Liver (tissue), 3 donors: ENCODE measurements around the gene ASPSCR1.

Experiments
- CTCF ChIP-seq: fragments of 150-350 bp; IDR thresholded peaks from 2 replicates; pipeline ENCODE4 v1.5.1; 2017; ENCODE audit warnings: improper control_type of control experiment, low read depth, low read length; ENCODE audit not compliant: missing input control
- JUND ChIP-seq, 2 donors: IDR thresholded peaks; 2 replicates each; pipeline ENCODE4 v1.6.1; 2016; ENCODE audit warnings: antibody characterized with exemption in 2 of 2
- MAX ChIP-seq: IDR thresholded peaks from 2 replicates; pipeline ENCODE4 v1.6.1; 2016; ENCODE audit warnings: antibody characterized with exemption
- YY1 ChIP-seq: IDR thresholded peaks from 2 replicates; pipeline ENCODE4 v1.6.1; 2016; ENCODE audit warnings: antibody characterized with exemption, mild to moderate bottlenecking
- ZBTB33 ChIP-seq: IDR thresholded peaks from 2 replicates; pipeline ENCODE4 v1.6.1; 2016; ENCODE audit warnings: antibody characterized with exemption
- donor health status: healthy.
- donor health status: healthy.

GRCh38 chr17:81983639-81984373, 6.4 kb downstream of the ASPSCR1 start:
- TF ChIP-seq MAX: no peak
- TF ChIP-seq CTCF: no peak
- no peak for TF ChIP-seq JUND (IDR thresholded peaks at IDR 0.05)
- TF ChIP-seq ZBTB33: no peak
- no peak for TF ChIP-seq YY1
